Mesodermal cell (in vitro differentiated cells): ENCODE measurements around the gene OVAAL.

Experiments used
- H3K27ac ChIP-seq: 2 replicates; pipeline ENCODE4 v1.7.0; 2013; ENCODE audit warnings: mild to moderate bottlenecking, low read depth, low read length, moderate library complexity; ENCODE audit not compliant: severe bottlenecking
- H3K36me3 ChIP-seq: 2 replicates; pipeline ENCODE4 v1.7.1; 2013; ENCODE audit warnings: mild to moderate bottlenecking, low read length, moderate library complexity; ENCODE audit not compliant: control insufficient read depth, insufficient read depth
- H3K4me1 ChIP-seq: one replicate; pipeline ENCODE4 v1.7.1; 2013; ENCODE audit warnings: mild to moderate bottlenecking, low read length; ENCODE audit not compliant: insufficient read depth, control insufficient read depth, poor library complexity, severe bottlenecking
- H3K4me3 ChIP-seq: 2 replicates; pipeline ENCODE4 v1.7.0; 2013; ENCODE audit warnings: low read length, control low read depth, mild to moderate bottlenecking; ENCODE audit not compliant: insufficient read depth, poor library complexity, severe bottlenecking; ENCODE audit errors: extremely low read depth
- H3K9me3 ChIP-seq: 2 replicates; pipeline ENCODE4 v1.7.1; 2013; ENCODE audit warnings: mild to moderate bottlenecking, low read length, moderate library complexity; ENCODE audit not compliant: control insufficient read depth
- WGBS, 2 experiments: methylation state at CpG; one replicate each; pipeline ENCODE4 v1.1.5; 2013; ENCODE audit warnings: missing lambda C conversion rate in 2 of 2; ENCODE audit not compliant: insufficient coverage in 2 of 2; 5-methylcytosine and 5-hydroxymethylcytosine counted together

OVAAL gene

DNA sequence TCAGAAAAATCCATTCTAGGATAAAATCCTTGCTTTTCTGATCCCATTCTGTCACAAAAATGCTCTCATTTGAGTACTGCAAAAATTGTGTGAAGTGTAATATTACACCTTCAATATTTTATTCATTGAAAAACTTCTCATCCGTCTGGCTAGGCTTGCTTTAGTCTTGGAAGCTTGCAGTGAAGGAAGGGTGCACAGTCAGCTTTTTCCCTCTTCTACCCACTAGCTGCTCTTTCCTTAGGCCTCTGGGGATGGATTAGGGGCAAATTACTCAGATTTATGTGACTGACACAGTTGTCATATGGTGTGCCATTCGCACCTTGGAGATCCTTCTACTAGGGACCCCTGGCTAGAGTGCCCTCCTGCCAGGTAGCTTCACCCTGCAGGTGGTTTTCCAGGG, 32.1 kb downstream of the OVAAL start:
- peaks cover 3% of the 10 kb centered on the region for H3K4me1 ChIP-seq
- 75 to 80% methylated on average over 1 of the region's 2 CpGs for WGBS, 2 experiments
- H3K9me3 ChIP-seq = no peaks in the 10 kb centered on the region
- no peak overlapping the region for H3K4me3 ChIP-seq
- H3K27ac ChIP-seq = no peak overlapping the region
- H3K36me3 ChIP-seq = no peaks in the 10 kb centered on the region

DNA sequence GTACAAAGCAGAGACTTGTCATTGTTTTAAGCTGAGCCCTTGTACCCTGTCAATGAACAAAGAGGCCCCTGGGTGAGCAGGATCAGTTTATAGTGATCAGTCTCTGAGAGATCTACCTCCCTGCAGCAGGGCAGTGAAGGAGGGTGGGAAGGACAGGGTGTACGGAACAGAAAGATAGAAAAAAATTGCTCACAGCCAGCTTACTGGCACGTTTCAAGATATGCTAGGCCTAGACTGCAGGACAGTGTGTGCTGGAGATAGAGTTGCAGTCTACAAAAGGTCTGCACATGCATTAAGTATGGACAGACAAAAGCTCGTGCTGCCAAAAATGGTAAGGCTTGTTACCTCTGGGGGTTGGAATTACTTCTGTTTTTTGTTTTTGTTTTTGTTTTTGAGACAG, 34.6 kb downstream of the OVAAL start:
- Histone ChIP-seq H3K4me1 (no peaks in the 10 kb centered on the region), H3K27ac (no peak overlapping the region), H3K9me3 (no peaks in the 10 kb centered on the region), H3K36me3 (no peaks in the 10 kb centered on the region), H3K4me3 (no peak overlapping the region)
- 83 to 93% methylated on average over 3 of the region's 3 CpGs for WGBS, 2 experiments

DNA sequence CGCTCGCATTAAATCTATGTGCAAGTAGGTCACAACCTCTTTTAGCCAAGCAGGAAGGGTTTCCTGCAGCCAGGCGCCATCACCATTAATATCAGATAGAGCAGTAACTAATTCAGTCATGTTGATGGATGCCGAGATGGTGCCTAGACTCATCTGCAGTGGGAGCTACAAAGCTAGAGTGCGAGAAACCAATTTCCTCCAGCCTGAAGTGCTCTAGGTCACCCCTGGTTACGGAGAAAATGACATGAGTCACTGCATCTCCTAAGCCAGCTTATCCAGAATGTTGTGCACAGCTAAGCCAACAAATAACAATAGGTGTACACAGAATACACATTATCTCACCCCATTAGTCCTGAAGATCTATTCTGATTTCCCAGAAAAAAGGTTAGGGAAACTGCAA, 36.0 kb downstream of the OVAAL start:
- no peaks in the 10 kb centered on the region for H3K36me3 ChIP-seq
- no peak overlapping the region for H3K4me3 ChIP-seq
- no peaks in the 10 kb centered on the region for H3K9me3 ChIP-seq
- peak overlapping the region; percentile 50 for H3K27ac ChIP-seq
- WGBS, 2 experiments = 35 to 80% methylated on average over 2 to 3 of the region's 6 CpGs
- H3K4me1 ChIP-seq = no peaks in the 10 kb centered on the region

DNA sequence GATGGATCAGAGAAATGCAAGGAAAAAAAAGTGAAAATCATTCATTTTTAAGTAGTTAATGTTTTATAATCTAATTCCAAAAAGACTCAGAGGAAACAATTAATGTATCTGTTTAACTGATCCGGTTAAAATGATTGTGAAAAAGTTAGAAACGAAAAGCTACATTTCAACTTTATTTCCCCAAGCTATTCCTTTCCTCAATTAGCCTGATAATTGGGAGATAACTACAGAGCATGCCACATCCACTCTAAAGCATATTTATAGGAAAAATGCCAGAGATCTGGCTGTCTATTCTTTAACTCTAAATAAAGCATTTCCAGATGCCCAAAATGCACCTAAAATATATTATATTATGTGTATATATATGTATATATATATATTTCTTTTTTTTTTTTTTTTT, 37.2 kb downstream of the OVAAL start:
- Histone ChIP-seq H3K4me1 (no peaks in the 10 kb centered on the region), H3K4me3 (no peak overlapping the region), H3K36me3 (no peaks in the 10 kb centered on the region), H3K27ac (no peak overlapping the region), H3K9me3 (no peaks in the 10 kb centered on the region)
- no CpG with 5 or more reads among the region's 2 CpGs for WGBS, 2 experiments

DNA sequence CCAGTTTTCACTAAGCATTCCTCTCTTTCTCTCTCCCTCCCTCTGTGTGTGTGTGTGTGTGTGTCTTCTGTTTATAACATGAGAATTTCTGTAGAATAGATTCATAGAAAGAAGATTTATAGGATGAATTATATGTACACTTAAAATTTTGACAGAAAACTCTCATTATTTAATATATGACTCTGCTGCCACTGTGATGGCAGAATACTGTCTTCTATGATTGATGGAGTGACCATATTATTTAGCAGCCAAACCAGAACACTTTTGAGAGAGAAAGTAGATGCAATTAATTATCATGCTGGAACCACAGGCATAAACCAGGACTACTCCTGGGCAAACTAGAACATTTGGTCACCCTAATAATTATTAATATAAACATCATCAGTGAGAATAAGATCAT, 38.8 kb downstream of the OVAAL start:
- Histone ChIP-seq H3K27ac (no peak overlapping the region), H3K4me1 (no peaks in the 10 kb centered on the region), H3K36me3 (no peaks in the 10 kb centered on the region), H3K4me3 (no peak overlapping the region), H3K9me3 (no peaks in the 10 kb centered on the region)

DNA sequence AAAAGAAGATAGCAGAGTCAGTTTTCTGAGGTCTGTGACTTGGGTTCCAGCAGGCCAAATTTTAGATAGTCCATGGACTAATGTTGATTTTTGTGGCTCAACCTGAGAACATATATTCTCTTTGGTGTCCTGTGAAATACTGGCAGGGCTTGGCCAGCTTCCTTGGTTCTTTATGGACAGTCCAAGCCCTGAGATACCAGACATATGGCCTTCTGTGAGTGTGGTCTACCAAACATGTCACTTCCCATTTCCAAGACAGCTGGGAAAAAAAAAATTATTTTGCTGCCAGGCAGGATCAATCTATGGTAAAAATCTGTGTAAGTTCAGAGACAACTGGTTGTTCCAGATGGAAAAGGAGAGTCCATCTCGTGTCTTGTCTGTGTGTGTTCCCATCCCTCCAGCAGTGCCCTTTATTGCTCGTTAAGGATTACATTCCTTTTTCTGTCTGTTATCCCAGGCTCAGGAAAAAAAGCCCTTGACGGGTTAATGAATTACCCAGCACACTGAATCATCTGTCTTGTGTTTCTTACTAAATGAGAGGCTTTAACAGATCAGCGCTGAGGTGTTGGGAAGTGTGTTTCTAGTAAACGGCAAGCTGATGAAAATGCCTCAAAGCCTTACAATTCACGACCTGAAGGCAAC, 39.7 kb downstream of the OVAAL start:
- 51 to 62% methylated on average over 2 to 5 of the region's 6 CpGs for WGBS, 2 experiments
- H3K9me3 ChIP-seq = no peaks in the 10 kb centered on the region
- no peak overlapping the region for H3K27ac ChIP-seq
- H3K4me3 ChIP-seq = no peak overlapping the region
- H3K36me3 ChIP-seq = no peaks in the 10 kb centered on the region
- no peaks in the 10 kb centered on the region for H3K4me1 ChIP-seq

DNA sequence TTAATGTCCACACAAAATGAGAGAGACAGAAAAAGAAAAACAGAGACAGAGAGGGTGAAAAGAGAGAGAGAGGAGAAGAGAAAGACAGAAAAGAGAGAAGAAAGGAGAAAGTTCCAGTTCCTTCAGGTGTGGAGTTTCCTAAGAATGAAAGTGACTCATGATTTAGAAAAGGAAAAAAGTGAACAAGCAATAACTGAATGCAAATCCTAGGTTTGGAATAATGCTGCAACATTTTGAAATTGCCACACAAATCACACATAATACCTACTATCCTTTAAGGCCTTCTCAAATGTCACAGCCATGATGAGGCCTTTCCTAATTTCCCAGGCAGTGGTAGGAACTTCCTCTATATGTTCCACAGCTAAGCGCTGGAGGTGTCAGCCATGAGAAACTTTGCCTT, 41.6 kb downstream of the OVAAL start:
- 100% methylated on average over 1 of the region's 1 CpG for WGBS, 2 experiments
- no peak overlapping the region for H3K27ac ChIP-seq
- no peaks in the 10 kb centered on the region for H3K4me1 ChIP-seq
- no peak overlapping the region for H3K4me3 ChIP-seq
- H3K36me3 ChIP-seq = no peaks in the 10 kb centered on the region
- no peaks in the 10 kb centered on the region for H3K9me3 ChIP-seq

DNA sequence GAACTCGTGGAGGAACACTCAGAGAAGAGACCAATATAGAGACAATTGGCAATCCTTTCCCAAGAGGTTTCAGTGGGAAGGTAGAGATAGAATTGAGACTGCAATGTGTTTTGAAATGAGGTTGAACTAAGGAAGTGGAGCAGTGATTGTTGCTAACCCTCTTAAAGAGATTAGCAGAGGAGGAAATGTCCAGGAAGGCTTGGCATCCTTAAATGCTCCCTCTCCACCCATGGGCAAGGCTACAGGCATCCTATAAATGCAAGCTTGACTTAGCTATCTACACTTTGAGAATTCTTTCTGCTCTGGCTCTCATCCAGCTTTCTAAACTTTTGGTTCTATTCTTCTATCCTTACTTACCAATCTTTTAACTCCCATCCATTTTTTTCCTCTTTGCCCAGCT, 42.7 kb downstream of the OVAAL start:
- Histone ChIP-seq H3K9me3 (no peaks in the 10 kb centered on the region), H3K27ac (no peak overlapping the region), H3K36me3 (no peaks in the 10 kb centered on the region), H3K4me3 (no peak overlapping the region), H3K4me1 (no peaks in the 10 kb centered on the region)
- WGBS, 2 experiments = 80 to 86% methylated on average over 1 of the region's 1 CpG

DNA sequence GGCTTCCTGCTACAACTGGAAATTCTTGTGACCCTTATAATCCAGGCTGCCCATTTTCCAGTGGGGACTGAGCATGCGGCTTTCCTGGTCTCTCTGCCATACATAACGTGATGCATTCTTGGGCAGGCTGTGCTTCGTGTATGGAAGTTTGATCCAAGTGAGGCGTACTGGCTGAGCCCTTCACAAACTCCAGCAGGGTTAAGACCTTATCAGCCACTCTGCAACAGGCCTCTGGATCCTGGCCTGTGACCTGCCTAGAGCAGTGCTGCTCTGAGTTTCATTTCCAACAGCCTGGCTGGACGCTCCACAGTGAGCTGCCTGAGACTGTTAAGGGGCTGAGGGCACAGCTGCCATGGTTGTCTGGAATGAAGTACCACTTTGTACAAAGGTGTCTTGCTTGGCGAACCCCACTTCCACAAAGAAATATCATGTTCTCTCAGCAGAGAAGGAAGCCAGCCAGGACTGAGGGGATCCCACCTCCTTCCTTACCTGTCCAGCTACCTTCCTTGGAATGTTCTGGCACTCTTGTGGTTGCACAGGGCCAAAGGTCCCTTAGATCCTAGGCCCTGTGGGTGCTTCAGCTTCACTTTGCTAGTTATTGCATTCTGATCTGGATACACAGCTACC, 44.6 kb downstream of the OVAAL start:
- H3K4me1 ChIP-seq = no peaks in the 10 kb centered on the region
- no peaks in the 10 kb centered on the region for H3K36me3 ChIP-seq
- no peaks in the 10 kb centered on the region for H3K9me3 ChIP-seq
- WGBS, 2 experiments = 95 to 99% methylated on average over 5 to 6 of the region's 6 CpGs
- no peak overlapping the region for H3K4me3 ChIP-seq
- H3K27ac ChIP-seq = no peak overlapping the region

DNA sequence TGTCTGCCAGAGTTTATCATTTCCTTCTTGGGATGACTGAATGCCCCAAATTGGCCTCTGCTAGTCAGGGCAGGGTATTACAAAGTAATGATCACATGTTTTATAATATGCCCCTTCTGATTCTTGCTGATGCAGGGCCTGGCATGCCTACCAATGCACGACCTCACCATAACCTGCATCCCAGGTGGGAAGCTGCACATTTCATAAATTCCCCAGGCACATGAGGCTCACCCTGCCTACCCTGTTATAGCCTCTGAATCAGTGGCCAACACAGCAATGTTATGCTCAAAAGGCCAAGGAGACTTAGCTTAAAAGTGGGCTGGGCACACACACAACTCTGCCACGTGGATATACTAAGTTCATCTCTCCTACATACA, 45.1 kb downstream of the OVAAL start:
- Histone ChIP-seq H3K9me3 (no peaks in the 10 kb centered on the region), H3K4me3 (no peak overlapping the region), H3K27ac (no peak overlapping the region), H3K4me1 (no peaks in the 10 kb centered on the region), H3K36me3 (no peaks in the 10 kb centered on the region)
- 88% methylated on average over 1 of the region's 2 CpGs; no CpG with 5 or more reads in 1 of the 2 experiments for WGBS, 2 experiments

DNA sequence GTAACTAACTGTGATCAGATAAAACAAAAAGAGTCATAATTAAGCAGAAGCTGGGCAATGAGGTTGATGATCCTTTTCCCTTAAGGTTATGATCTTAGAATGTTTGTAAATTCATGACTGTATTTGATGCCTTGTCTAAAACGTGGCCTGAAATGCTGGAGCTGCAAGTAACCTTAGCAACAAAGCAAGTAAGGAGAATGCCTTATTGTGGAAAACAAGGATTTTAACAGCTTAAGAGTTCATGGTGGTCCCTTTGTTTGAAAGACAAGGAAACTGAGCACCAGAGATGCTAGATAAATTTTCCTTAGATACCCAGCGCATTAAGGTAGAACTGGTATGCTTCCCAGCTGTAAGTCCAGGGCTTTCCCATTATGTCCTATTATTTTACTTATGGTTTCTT, 47.4 kb downstream of the OVAAL start:
- H3K4me1 ChIP-seq = peaks cover 6% of the 10 kb centered on the region
- WGBS, 2 experiments = 64 to 75% methylated on average over 2 of the region's 2 CpGs
- H3K9me3 ChIP-seq = no peaks in the 10 kb centered on the region
- no peaks in the 10 kb centered on the region for H3K36me3 ChIP-seq
- H3K27ac ChIP-seq = no peak overlapping the region
- no peak overlapping the region for H3K4me3 ChIP-seq
